ENCODE data around the gene PM20D2.

The PM20D2 gene

DNA sequence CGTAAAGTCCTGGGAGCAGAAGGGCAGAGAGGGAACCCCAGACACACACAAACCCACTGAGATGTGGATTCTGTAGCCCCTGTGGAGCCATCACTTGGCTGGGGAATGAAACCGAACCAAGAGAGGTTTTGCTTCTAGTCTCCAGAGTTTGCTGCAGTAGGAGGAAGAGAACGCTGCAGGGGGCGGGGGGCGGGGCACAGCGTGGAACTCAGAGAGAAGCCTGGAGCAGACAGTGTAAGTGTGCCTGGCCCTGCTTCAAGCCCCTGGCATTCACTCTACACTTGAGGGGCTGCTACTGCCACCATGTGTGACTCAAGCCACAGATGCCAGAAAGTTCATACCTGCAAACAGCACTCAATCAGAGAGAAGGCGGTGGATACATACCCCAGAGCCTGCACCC lies 52.4 kb downstream of the PM20D2 start:
- in situ Hi-C loops (cut with HindIII; ENCODE audit: low sequenced_read_pairs) = no loop called here

DNA sequence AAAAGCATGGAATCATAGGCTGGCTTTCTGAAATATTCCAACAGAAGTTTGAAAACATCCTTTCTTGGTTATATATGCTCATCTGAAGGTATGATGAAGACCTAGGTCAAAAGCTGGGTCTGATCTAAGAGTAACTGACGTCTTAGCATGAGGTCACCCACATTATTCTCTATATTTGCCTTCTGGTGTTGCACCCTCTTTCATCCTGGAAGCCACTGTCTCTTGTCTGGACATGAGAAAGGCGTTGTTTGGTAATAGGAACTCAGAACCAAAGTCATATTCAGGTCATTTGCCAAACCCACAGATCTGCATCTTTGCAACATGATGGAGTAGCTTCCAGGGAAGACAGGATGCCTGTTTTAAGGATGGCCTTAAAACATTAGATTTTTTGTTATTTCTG lies 53.7 kb downstream of the PM20D2 start:
- in situ Hi-C loops (cut with HindIII; ENCODE audit: low sequenced_read_pairs) = no loop called here

DNA sequence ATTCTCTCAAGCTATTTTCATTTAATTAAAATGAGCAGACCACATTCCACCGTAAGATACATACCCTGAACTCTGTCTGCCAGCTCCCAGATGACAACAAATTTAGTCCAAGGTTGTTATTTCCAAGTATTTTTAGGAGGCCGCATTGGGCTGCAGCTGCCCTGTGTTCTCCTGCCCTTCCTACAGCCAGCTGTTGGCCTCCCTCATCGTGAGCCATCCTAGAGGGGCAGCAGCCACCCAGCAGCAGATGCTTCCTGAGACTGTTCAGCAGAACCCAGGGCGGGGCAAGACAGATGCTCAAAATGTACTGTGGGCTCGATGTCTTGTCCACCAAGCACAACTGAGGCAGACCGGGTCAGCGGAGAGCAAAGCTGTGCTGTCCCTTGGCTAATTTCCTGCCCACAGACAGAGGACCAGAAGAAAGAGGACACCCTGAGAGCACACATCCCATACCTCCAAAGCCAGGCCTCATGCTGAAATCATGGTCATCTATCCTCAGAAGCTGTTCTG lies 54.9 kb downstream of the PM20D2 start:
- in situ Hi-C loops (cut with HindIII; ENCODE audit: low sequenced_read_pairs) = loop anchor here (5.0 kb wide), 1 partner anchor 57 kb away; no protein-coding TSS in a partner anchor

DNA sequence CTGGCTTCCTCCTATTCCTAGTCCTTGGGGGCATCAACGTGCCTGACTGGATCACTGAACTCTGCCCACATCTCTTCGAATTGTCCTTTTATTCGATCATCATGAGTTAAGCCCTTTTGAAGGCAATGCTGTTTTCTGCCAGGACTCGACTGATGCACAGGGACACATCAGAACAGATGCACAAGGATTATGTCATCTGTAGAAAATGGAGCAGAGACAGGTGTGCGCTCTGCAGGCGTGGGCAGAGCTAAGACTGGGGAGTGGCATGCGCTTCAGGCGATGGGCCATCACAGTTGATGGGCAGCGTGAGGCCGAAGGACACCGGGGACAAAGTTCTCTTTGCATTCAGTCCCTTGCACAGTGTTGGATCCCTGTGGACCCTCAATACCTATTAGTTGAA lies 58.2 kb downstream of the PM20D2 start:
- in situ Hi-C loops (cut with HindIII; ENCODE audit: low sequenced_read_pairs) = loop anchor here (5.0 kb wide), 1 partner anchor 53 kb away; no protein-coding TSS in a partner anchor

DNA sequence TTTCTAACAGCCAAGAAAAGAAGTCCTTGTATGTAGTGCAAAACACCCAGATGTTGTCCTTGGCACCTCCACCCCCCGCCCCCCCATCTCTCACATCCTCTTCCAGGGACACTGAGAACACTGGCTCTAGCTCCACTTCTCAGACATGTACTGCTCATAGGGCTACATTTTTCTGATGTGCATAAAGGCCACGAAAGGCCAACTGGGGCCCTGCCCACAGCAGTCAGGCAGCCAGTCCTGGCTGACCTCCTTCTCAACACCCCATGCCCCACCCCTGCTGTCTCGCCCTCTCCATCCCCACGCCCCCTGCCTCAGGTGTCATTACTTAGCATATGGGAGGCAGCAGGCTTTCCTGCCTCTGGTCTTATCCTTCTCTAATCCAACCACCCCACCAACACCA lies 60.0 kb downstream of the PM20D2 start:
- in situ Hi-C loops (cut with HindIII; ENCODE audit: low sequenced_read_pairs) = no loop called here

DNA sequence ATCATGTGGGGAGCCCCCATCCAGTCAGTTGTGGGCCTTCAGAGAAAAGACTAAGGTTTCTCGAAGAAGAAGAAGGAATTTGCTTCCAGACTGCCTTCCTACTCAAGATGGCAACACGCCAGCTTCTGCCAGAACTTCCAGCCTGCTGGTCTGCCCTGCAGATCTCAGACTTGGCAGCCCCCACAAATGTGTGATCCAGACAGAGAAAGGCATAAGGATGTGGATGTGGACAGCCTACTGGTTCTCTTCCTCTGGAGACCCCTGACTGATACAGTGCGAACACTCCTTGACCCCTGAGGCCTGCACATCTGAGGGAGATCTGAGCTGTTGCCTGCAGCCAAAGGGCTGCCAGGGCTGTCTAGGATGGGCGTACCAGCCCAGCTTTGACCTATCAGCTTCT lies 62.7 kb downstream of the PM20D2 start:
- in situ Hi-C loops (cut with HindIII; ENCODE audit: low sequenced_read_pairs) = no loop called here

DNA sequence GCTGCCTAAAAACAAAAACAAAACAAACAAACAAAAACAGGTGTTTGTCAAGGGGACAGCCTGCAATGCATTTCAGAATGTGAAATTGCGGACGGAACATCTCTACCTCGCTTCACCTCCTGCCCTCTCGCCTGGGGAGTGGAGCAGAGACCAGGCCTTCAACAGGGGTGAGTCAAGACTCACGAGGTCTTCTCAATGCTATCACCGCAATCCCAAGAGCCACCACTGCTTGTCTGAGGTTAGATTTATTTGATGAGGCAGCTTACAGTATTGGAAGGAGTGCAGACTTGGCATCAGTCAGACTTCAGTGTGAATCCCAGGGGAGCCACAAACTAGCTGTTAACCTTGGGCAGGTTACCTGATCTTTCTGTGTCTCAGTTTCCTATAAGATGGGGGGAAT lies 63.6 kb downstream of the PM20D2 start:
- in situ Hi-C loops (cut with HindIII; ENCODE audit: low sequenced_read_pairs) = no loop called here

DNA sequence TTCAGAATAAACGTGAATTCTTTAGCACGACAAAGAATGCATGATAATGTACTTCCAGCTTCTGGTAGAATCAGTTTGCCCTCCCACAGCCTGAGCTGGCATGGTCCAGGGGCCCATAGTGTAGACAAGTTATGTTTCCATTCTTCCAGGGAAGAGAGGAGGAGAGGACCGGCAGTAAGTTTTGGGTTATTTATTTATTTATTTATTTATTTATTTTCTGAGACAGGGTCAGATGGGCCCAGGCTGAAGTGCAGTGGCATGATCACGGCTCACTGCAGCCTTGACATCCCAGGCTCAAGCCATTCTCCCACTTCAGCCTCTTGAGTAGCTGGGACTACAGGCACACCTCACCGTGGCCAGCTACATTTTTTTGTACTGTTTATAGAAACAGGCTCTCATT lies 66.6 kb downstream of the PM20D2 start:
- in situ Hi-C loops (cut with HindIII; ENCODE audit: low sequenced_read_pairs) = no loop called here

DNA sequence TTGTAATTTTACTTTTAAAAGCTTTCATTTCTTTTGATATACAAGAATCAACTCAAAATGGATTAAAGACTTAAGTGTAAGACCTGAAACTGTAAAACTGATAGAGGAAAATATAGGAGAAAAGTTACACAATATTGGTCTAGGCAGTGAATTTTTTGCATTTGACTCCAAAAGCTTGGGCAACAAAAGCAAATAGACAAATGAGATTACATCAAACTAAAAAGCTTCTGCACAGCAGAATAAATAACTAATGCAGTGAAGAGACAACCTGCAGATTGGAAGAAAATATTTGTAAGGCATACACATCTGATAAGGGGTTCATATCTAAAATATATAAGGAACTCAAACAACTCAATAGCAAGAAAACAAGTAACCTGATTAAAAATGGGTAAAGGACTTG lies 68.3 kb downstream of the PM20D2 start:
- in situ Hi-C loops (cut with HindIII; ENCODE audit: low sequenced_read_pairs) = no loop called here

All from endothelial cell of hepatic sinusoid (primary cell).